ENCODE data around the gene PHAX.
"Not testable (repeated sequence)": the region's sequence is repeated elsewhere in the genome, so short reads cannot be mapped to it uniquely, and the experiment has no call there.

Gene PHAX

GRCh38 chr5:126600631-126601511, at the start of gene PHAX:
Gene PHAX (plus strand): TSS chr5:126600947. CDS start chr5:126600963, 16 bp downstream.
- peak within 1 kb of the TSS; percentile 82 for H3K4me3 ChIP-seq (replicated peaks; ENCODE audit: low read depth, low read length)
- no peak for DNase-seq (ENCODE audit: extremely low read depth, low read depth)

GRCh38 chr5:126552614-126553013, 48.1 kb upstream of the PHAX start:
- no peak for TF ChIP-seq CTCF (IDR thresholded peaks at IDR 0.05; ENCODE audit: low read depth, low read length, missing control alignments)
- no peak overlapping the region for H3K4me3 ChIP-seq (replicated peaks; ENCODE audit: low read depth, low read length)
- no peak for DNase-seq (ENCODE audit: extremely low read depth, low read depth)

More at GRCh38 chr5:126600631-126601511, at the start of gene PHAX:
- peak; percentile 80 for TF ChIP-seq CTCF (IDR thresholded peaks at IDR 0.05; ENCODE audit: low read depth, low read length, missing control alignments)

- not testable (repeated sequence) for DNase-seq (ENCODE audit: extremely low read depth, low read depth); H3K4me3 ChIP-seq (replicated peaks; ENCODE audit: low read depth, low read length)
Observed at GRCh38 chr5:126555101-126555500, 45.6 kb upstream of the PHAX start.

GRCh38 chr5:126561908-126562307, 38.8 kb upstream of the PHAX start:
- TF ChIP-seq CTCF (IDR thresholded peaks at IDR 0.05; ENCODE audit: low read depth, low read length, missing control alignments) = no peak
- H3K4me3 ChIP-seq (replicated peaks; ENCODE audit: low read depth, low read length) = no peak overlapping the region
- no peak for DNase-seq (ENCODE audit: extremely low read depth, low read depth)

- TF ChIP-seq CTCF (IDR thresholded peaks at IDR 0.05; ENCODE audit: low read depth, low read length, missing control alignments) = no peak
- H3K4me3 ChIP-seq (replicated peaks; ENCODE audit: low read depth, low read length) = no peak overlapping the region
- no peak for DNase-seq (ENCODE audit: extremely low read depth, low read depth)
Observed at GRCh38 chr5:126562823-126563222, 37.9 kb upstream of the PHAX start.

GRCh38 chr5:126568206-126568755, 32.5 kb upstream of the PHAX start:
- no peak for DNase-seq (ENCODE audit: extremely low read depth, low read depth)
- TF ChIP-seq CTCF (IDR thresholded peaks at IDR 0.05; ENCODE audit: low read depth, low read length, missing control alignments) = no peak
- no peak overlapping the region for H3K4me3 ChIP-seq (replicated peaks; ENCODE audit: low read depth, low read length)

- no peak for TF ChIP-seq CTCF (IDR thresholded peaks at IDR 0.05; ENCODE audit: low read depth, low read length, missing control alignments)
- no peak for DNase-seq (ENCODE audit: extremely low read depth, low read depth)
- H3K4me3 ChIP-seq (replicated peaks; ENCODE audit: low read depth, low read length) = no peak overlapping the region
Observed at GRCh38 chr5:126575644-126576043, 25.1 kb upstream of the PHAX start.

Data from HFF-Myc (cell line).